ENCODE data around the gene ANKLE1.

Gene ANKLE1

GRCh38 chr19:17309965-17310461 lies 28.3 kb downstream of the ANKLE1 start:
- H2AFZ ChIP-seq (ENCODE audit: low read length): no peak overlapping the region
- H3K79me2 ChIP-seq (ENCODE audit: insufficient read depth, low read length): peaks cover 61% of the 10 kb centered on the region
- peaks cover 4% of the 10 kb centered on the region for H3K27me3 ChIP-seq (ENCODE audit: insufficient read depth, low read length, poor library complexity, severe bottlenecking)

GRCh38 chr19:17311455-17312188 lies 29.9 kb downstream of the ANKLE1 start:
- H3F3A ChIP-seq (ENCODE audit: low read depth): no peaks in the 10 kb centered on the region
- peak overlapping the region; percentile 81 for H3K4me2 ChIP-seq (ENCODE audit: low read depth, low read length, poor library complexity, severe bottlenecking)
- no peak for TF ChIP-seq CTCF (conservative IDR thresholded peaks at IDR 0.05; ENCODE audit: low read length)
- TF ChIP-seq EZH2phosphoT487 (IDR thresholded peaks at IDR 0.05; ENCODE audit: borderline replicate concordance): no peak
- peaks cover 16% of the 10 kb centered on the region for H3K4me1 ChIP-seq (ENCODE audit: insufficient read depth, low read length, poor library complexity, severe bottlenecking)
- peaks cover 56% of the 10 kb centered on the region for H3K79me2 ChIP-seq (ENCODE audit: insufficient read depth, low read length)
- peak overlapping the region; percentile 36 for H3K4me3 ChIP-seq (ENCODE audit: low read length, poor library complexity, severe bottlenecking)
- no peak overlapping the region for H3K9ac ChIP-seq (ENCODE audit: low read depth, low read length, poor library complexity, severe bottlenecking)
- H3K9me2 ChIP-seq (replicated peaks; ENCODE audit: low read depth, low read length): no peaks in the 10 kb centered on the region
- H3K9me3 ChIP-seq (ENCODE audit: insufficient read depth, low read depth, low read length): no peaks in the 10 kb centered on the region
- peaks cover 4% of the 10 kb centered on the region for H3K27me3 ChIP-seq (ENCODE audit: insufficient read depth, low read length, poor library complexity, severe bottlenecking)
- no peak overlapping the region for H2AFZ ChIP-seq (ENCODE audit: low read length)
- peaks cover 29% of the 10 kb centered on the region for H4K20me1 ChIP-seq (ENCODE audit: insufficient read depth, low read length, poor library complexity, severe bottlenecking)
- peaks cover 23% of the 10 kb centered on the region; the same call in 1 of the 2 replicates for H3K36me3 ChIP-seq (ENCODE audit: insufficient read depth, low read length)

More at GRCh38 chr19:17309965-17310461, 28.3 kb downstream of the ANKLE1 start:
- peaks cover 29% of the 10 kb centered on the region for H4K20me1 ChIP-seq (ENCODE audit: insufficient read depth, low read length, poor library complexity, severe bottlenecking)
- peaks cover 3% of the 10 kb centered on the region; the same call in 1 of the 2 replicates for H3F3A ChIP-seq (ENCODE audit: low read depth)
- peaks cover 20% of the 10 kb centered on the region for H3K4me1 ChIP-seq (ENCODE audit: insufficient read depth, low read length, poor library complexity, severe bottlenecking)
- no peaks in the 10 kb centered on the region for H3K9me2 ChIP-seq (replicated peaks; ENCODE audit: low read depth, low read length)
- H3K4me2 ChIP-seq (ENCODE audit: low read depth, low read length, poor library complexity, severe bottlenecking): peak overlapping the region; percentile 81
- peaks cover 13% of the 10 kb centered on the region; the same call in 1 of the 2 replicates for H3K36me3 ChIP-seq (ENCODE audit: insufficient read depth, low read length)
- H3K9ac ChIP-seq (ENCODE audit: low read depth, low read length, poor library complexity, severe bottlenecking): peak overlapping the region; percentile 90
- peak overlapping the region; percentile 92 for H3K4me3 ChIP-seq (ENCODE audit: low read length, poor library complexity, severe bottlenecking)
- no peak for TF ChIP-seq EZH2phosphoT487 (IDR thresholded peaks at IDR 0.05; ENCODE audit: borderline replicate concordance)
- TF ChIP-seq CTCF (conservative IDR thresholded peaks at IDR 0.05; ENCODE audit: low read length): no peak
- H3K9me3 ChIP-seq (ENCODE audit: insufficient read depth, low read depth, low read length): no peaks in the 10 kb centered on the region

- Histone ChIP-seq H3K79me2 (ENCODE audit: insufficient read depth, low read length) (peaks cover 49% of the 10 kb centered on the region), H3K4me1 (ENCODE audit: insufficient read depth, low read length, poor library complexity, severe bottlenecking) (peaks cover 14% of the 10 kb centered on the region), H3K4me3 (ENCODE audit: low read length, poor library complexity, severe bottlenecking) (no peak overlapping the region), H3K9me3 (ENCODE audit: insufficient read depth, low read depth, low read length) (no peaks in the 10 kb centered on the region), H3F3A (ENCODE audit: low read depth) (no peaks in the 10 kb centered on the region), H3K4me2 (ENCODE audit: low read depth, low read length, poor library complexity, severe bottlenecking) (peak overlapping the region; percentile 81), H4K20me1 (ENCODE audit: insufficient read depth, low read length, poor library complexity, severe bottlenecking) (peaks cover 29% of the 10 kb centered on the region), H2AFZ (ENCODE audit: low read length) (no peak overlapping the region), H3K9ac (ENCODE audit: low read depth, low read length, poor library complexity, severe bottlenecking) (no peak overlapping the region), H3K27me3 (ENCODE audit: insufficient read depth, low read length, poor library complexity, severe bottlenecking) (peaks cover 4% of the 10 kb centered on the region), H3K36me3 (ENCODE audit: insufficient read depth, low read length) (peaks cover 23% of the 10 kb centered on the region; the same call in 1 of the 2 replicates), H3K9me2 (replicated peaks; ENCODE audit: low read depth, low read length) (no peaks in the 10 kb centered on the region)
- TF ChIP-seq EZH2phosphoT487 (IDR thresholded peaks at IDR 0.05; ENCODE audit: borderline replicate concordance) (no peak), CTCF (conservative IDR thresholded peaks at IDR 0.05; ENCODE audit: low read length) (no peak)
Observed at GRCh38 chr19:17312189-17313113, 30.8 kb downstream of the ANKLE1 start.
